GM18520 (cell line): Measurements from ENCODE around the gene SPTBN2.
"Not testable (repeated sequence)": the region's sequence is repeated elsewhere in the genome, so short reads cannot be mapped to it uniquely, and the experiment has no call there.

ENCODE experiments used
- ATAC-seq: cut with Tn5 transposase; IDR thresholded peaks from one replicate; pipeline ENCODE4 v1.9.1; 2021; ENCODE audit not compliant: unreplicated experiment

The SPTBN2 gene

GRCh38 chr11:66643745-66644437 lies 85.1 kb downstream of the SPTBN2 start:
- no peak for ATAC-seq

- no peak for ATAC-seq
Measured at GRCh38 chr11:66641834-66642233, 87.2 kb downstream of the SPTBN2 start.

GRCh38 chr11:66639814-66640340 lies 89.1 kb downstream of the SPTBN2 start:
- not testable (repeated sequence) for ATAC-seq

GRCh38 chr11:66639066-66639813 lies 89.8 kb downstream of the SPTBN2 start:
- no peak for ATAC-seq

- ATAC-seq, result peak; percentile 97
Measured at GRCh38 chr11:66638177-66639065, 90.6 kb downstream of the SPTBN2 start, which contains the start of gene RBM4. Gene RBM4, plus strand, starts transcription at chr11:66638703. Its CDS starts 1,009 bp downstream, at chr11:66639712.

- no peak for ATAC-seq
Measured at GRCh38 chr11:66637557-66638176, 91.3 kb downstream of the SPTBN2 start.

GRCh38 chr11:66636411-66636810 lies 92.6 kb downstream of the SPTBN2 start:
- no peak for ATAC-seq
